Keratinocyte (primary cell): ENCODE results near the gene ART4. TPM values are rescaled to one million over a fixed set of nuclear protein-coding genes. Genes with fewer than 3 reads are reported as not detected.

Experiments used
- DNase-seq: peaks from one replicate; pipeline ENCODE4 v3.0.0-alpha.2; 2011; ENCODE audit warnings: low read depth, missing footprints, low spot score
- FAIRE-seq: peaks from 2 replicates; lab custom pipeline; 2011; peaks lifted over from hg19 to GRCh38; lab: Jason Lieb, UNC
- H2AFZ ChIP-seq: 2 replicates; pipeline ENCODE4 v1.6.0; 2012; ENCODE audit warnings: low read length, control low read depth, inconsistent platforms; ENCODE audit not compliant: control insufficient read depth
- H3K27ac ChIP-seq: 2 replicates; pipeline ENCODE4 v1.5.1; 2011; ENCODE audit warnings: low read length; ENCODE audit not compliant: control insufficient read depth, insufficient read depth
- H3K27me3 ChIP-seq: 3 replicates; pipeline ENCODE4 v1.6.0; 2011; ENCODE audit warnings: low read length; ENCODE audit not compliant: control insufficient read depth, insufficient read depth; ENCODE audit errors: extremely low read depth
- H3K36me3 ChIP-seq, 2 experiments: 2 replicates in 1 of 2; 3 replicates in 1 of 2; pipeline ENCODE4 v1.5.1; 2011; ENCODE audit warnings: low read length in 2 of 2, mild to moderate bottlenecking in 1 of 2; ENCODE audit not compliant: control insufficient read depth in 2 of 2, insufficient read depth in 2 of 2; ENCODE audit errors: extremely low read depth in 1 of 2
- H3K4me1 ChIP-seq: 3 replicates; pipeline ENCODE4 v1.5.1; 2011; ENCODE audit warnings: low read length; ENCODE audit not compliant: control insufficient read depth, insufficient read depth; ENCODE audit errors: extremely low read depth
- H3K4me2 ChIP-seq: 3 replicates; pipeline ENCODE4 v1.6.0; 2011; ENCODE audit warnings: low read depth, low read length; ENCODE audit not compliant: control insufficient read depth, insufficient read depth; ENCODE audit errors: extremely low read depth
- H3K4me3 ChIP-seq, 3 experiments: fragments of 200-600 bp in 1 of 3; sonication (generic) in 1 of 3; 2 replicates in 2 of 3; 3 replicates in 1 of 3; pipeline ENCODE4 v1.5.1; 2011 to 2016; ENCODE audit warnings: low read length in 3 of 3, mild to moderate bottlenecking in 3 of 3, control low read depth in 2 of 3, inconsistent platforms in 1 of 3, low read depth in 1 of 3, mixed read lengths in 1 of 3, mixed run types in 1 of 3, moderate library complexity in 1 of 3; ENCODE audit not compliant: control insufficient read depth in 2 of 3, insufficient read depth in 2 of 3; ENCODE audit errors: extremely low read depth in 1 of 3
- H3K79me2 ChIP-seq: 2 replicates; pipeline ENCODE4 v1.6.0; 2012; ENCODE audit warnings: low read length; ENCODE audit not compliant: control insufficient read depth, insufficient read depth
- H3K9ac ChIP-seq: 3 replicates; pipeline ENCODE4 v1.6.0; 2011; ENCODE audit warnings: low read length; ENCODE audit not compliant: control insufficient read depth, insufficient read depth; ENCODE audit errors: extremely low read depth
- H3K9me1 ChIP-seq: 3 replicates; pipeline ENCODE4 v1.6.0; 2011; ENCODE audit warnings: low read length; ENCODE audit not compliant: control insufficient read depth, insufficient read depth; ENCODE audit errors: extremely low read depth
- H3K9me3 ChIP-seq: 2 replicates; pipeline ENCODE4 v1.5.1; 2012; ENCODE audit warnings: low read depth, low read length; ENCODE audit not compliant: control insufficient read depth
- H4K20me1 ChIP-seq: 3 replicates; pipeline ENCODE4 v1.6.0; 2011; ENCODE audit warnings: low read length; ENCODE audit not compliant: control insufficient read depth, insufficient read depth; ENCODE audit errors: extremely low read depth
- CTCF ChIP-seq, 3 experiments: IDR thresholded peaks in 1 of 3; conservative IDR thresholded peaks in 1 of 3; optimal IDR thresholded peaks in 1 of 3; 2 replicates in 2 of 3; 3 replicates in 1 of 3; pipeline versions ENCODE3 to v1.5.1; 2011; ENCODE audit warnings: low read length in 3 of 3, mild to moderate bottlenecking in 3 of 3, moderate library complexity in 2 of 3, control low read depth in 1 of 3, inconsistent platforms in 1 of 3; ENCODE audit not compliant: insufficient read depth in 2 of 3; ENCODE audit errors: extremely low read depth in 1 of 3
- EZH2 ChIP-seq: IDR thresholded peaks from one replicate; pipeline ENCODE4 v1.6.1; 2012; ENCODE audit warnings: inconsistent platforms, mild to moderate bottlenecking, low read length, moderate library complexity
- dilution Hi-C: fragments of 300-500 bp; cut with MboI; formaldehyde crosslinking; loops from one replicate; pipeline ENCODE4 v1.7.0; 2020; ENCODE audit warnings: low sequenced_read_pairs; ENCODE audit not compliant: extremely low pct_ligation_motif_present
- polyA minus RNA-seq, 3 experiments: library from RNA; depleted of rRNA, polyadenylated mRNA; stranded (reverse); fragments of >200 nt; gene quantifications; 1 replicate in 1 of 3; 2 replicates in 1 of 3; 3 replicates in 1 of 3; pipeline ENCODE4 v1.2.3, GENCODE V29; 2011
- polyA plus RNA-seq, 5 experiments: library from polyadenylated mRNA; depleted of rRNA in 3 of 5; stranded (reverse) in 3 of 5; stranded (forward) in 1 of 5; unstranded in 1 of 5; fragments of >200 nt; gene quantifications; 1 replicate in 1 of 5; 2 replicates in 3 of 5; 3 replicates in 1 of 5; pipeline versions ENCODE4 v1.2.1 to v1.2.3, GENCODE V29; 2011 to 2012; ENCODE audit warnings: missing spikeins in 2 of 5, low read depth in 1 of 5, low replicate concordance in 1 of 5

ART4 gene
- polyA plus RNA-seq = not detected in 3 replicates
- not detected for polyA plus RNA-seq (2011; ENCODE audit: low read depth)
- not detected in 2 replicates for polyA plus RNA-seq (2011; cell fraction: cytosol; rRNA removed)
- not detected in 2 replicates for polyA plus RNA-seq (2011; cell fraction: nucleus; rRNA removed)
- not detected in 2 replicates for polyA plus RNA-seq (2012; ENCODE audit: low replicate concordance)
- not detected in 3 replicates for polyA minus RNA-seq
- polyA minus RNA-seq (2011; cell fraction: cytosol; rRNA and poly(A)+ RNA removed) = not detected
- polyA minus RNA-seq (2011; cell fraction: nucleus; rRNA and poly(A)+ RNA removed) = not detected in 2 replicates

GRCh38 chr12:14843425-14843887, at the start of gene ART4:
Gene ART4, minus strand, starts transcription at chr12:14843526. Its CDS starts 413 bp downstream, at chr12:14843113.
- no peak for FAIRE-seq
- H3K9ac ChIP-seq = no peak within 1 kb of the TSS

GRCh38 chr12:14892726-14893505, 49.6 kb upstream of the ART4 start:
- TF ChIP-seq EZH2 (no peak), CTCF (optimal IDR thresholded peaks at IDR 0.05 in 1 of 3, IDR thresholded peaks at IDR 0.05 in 1 of 3, conservative IDR thresholded peaks at IDR 0.05 in 1 of 3; ENCODE audit: extremely low read depth in 1 of 3, insufficient read depth in 2 of 3, low read length in 3 of 3) (peak in 2 of 3 experiments; percentile 5 to 59)
- FAIRE-seq (no peak), DNase-seq (no peak)
- Histone ChIP-seq H3K27me3 (no peaks in the 10 kb centered on the region), H3K36me3 (no peaks in the 10 kb centered on the region), H3K9me1 (no peaks in the 10 kb centered on the region), H3K4me2 (no peak overlapping the region), H2AFZ (no peak overlapping the region), H3K4me1 (peaks cover 5% of the 10 kb centered on the region), H4K20me1 (no peaks in the 10 kb centered on the region), H3K79me2 (no peaks in the 10 kb centered on the region), H3K9ac (no peak overlapping the region), H3K9me3 (no peaks in the 10 kb centered on the region), H3K27ac (no peak overlapping the region), H3K4me3 (no peak overlapping the region)
- dilution Hi-C loops = no loop called here

More at GRCh38 chr12:14843425-14843887, at the start of gene ART4:
- Histone ChIP-seq H3K27me3 (no peaks in the 10 kb centered on the region), H3K27ac (no peak within 1 kb of the TSS), H4K20me1 (no peaks in the 10 kb centered on the region), H3K79me2 (no peaks in the 10 kb centered on the region), H3K36me3 (no peaks in the 10 kb centered on the region), H3K4me2 (no peak within 1 kb of the TSS), H3K9me3 (no peaks in the 10 kb centered on the region), H3K4me3 (no peak within 1 kb of the TSS), H3K4me1 (peaks cover 10% of the 10 kb centered on the region), H3K9me1 (no peaks in the 10 kb centered on the region), H2AFZ (no peak within 1 kb of the TSS)
- no peak for TF ChIP-seq CTCF (optimal IDR thresholded peaks at IDR 0.05 in 1 of 3, IDR thresholded peaks at IDR 0.05 in 1 of 3, conservative IDR thresholded peaks at IDR 0.05 in 1 of 3; ENCODE audit: extremely low read depth in 1 of 3, insufficient read depth in 2 of 3, low read length in 3 of 3)
- TF ChIP-seq EZH2 = no peak
- dilution Hi-C loops = no loop called here
- DNase-seq = no peak
